ENCODE data around the gene KCNQ1OT1.

The KCNQ1OT1 gene

GRCh38 chr11:2699531-2700414 lies at the start of gene KCNQ1OT1:
Gene KCNQ1OT1 (minus strand): TSS chr11:2699994.
- no peak for TF ChIP-seq CTCF (IDR thresholded peaks at IDR 0.05; ENCODE audit: low read depth, low read length, missing control alignments)
- DNase-seq (ENCODE audit: low read depth) = peak; percentile 78
- peak within 1 kb of the TSS; percentile 81 for H3K4me3 ChIP-seq (ENCODE audit: low read depth, low read length)
- in situ Hi-C loops (cut with HindIII; ENCODE audit: low sequenced_read_pairs) = no loop called here

- H3K4me3 ChIP-seq (ENCODE audit: low read depth, low read length) = no peak overlapping the region
- in situ Hi-C loops (cut with HindIII; ENCODE audit: low sequenced_read_pairs) = no loop called here
- TF ChIP-seq CTCF (IDR thresholded peaks at IDR 0.05; ENCODE audit: low read depth, low read length, missing control alignments) = no peak
- DNase-seq (ENCODE audit: low read depth) = no peak
These were observed 49.2 kb upstream of the KCNQ1OT1 start for GRCh38 chr11:2748814-2749554.

- TF ChIP-seq CTCF (IDR thresholded peaks at IDR 0.05; ENCODE audit: low read depth, low read length, missing control alignments) = no peak
- H3K4me3 ChIP-seq (ENCODE audit: low read depth, low read length) = no peak overlapping the region
- DNase-seq (ENCODE audit: low read depth) = no peak
- in situ Hi-C loops (cut with HindIII; ENCODE audit: low sequenced_read_pairs) = no loop called here
These were observed 48.4 kb upstream of the KCNQ1OT1 start for GRCh38 chr11:2748061-2748813.

GRCh38 chr11:2747248-2748027 lies 47.6 kb upstream of the KCNQ1OT1 start:
- in situ Hi-C loops (cut with HindIII; ENCODE audit: low sequenced_read_pairs) = no loop called here

GRCh38 chr11:2746401-2747247 lies 46.8 kb upstream of the KCNQ1OT1 start:
- no peak for DNase-seq (ENCODE audit: low read depth)
- in situ Hi-C loops (cut with HindIII; ENCODE audit: low sequenced_read_pairs) = no loop called here
- TF ChIP-seq CTCF (IDR thresholded peaks at IDR 0.05; ENCODE audit: low read depth, low read length, missing control alignments) = no peak
- no peak overlapping the region for H3K4me3 ChIP-seq (ENCODE audit: low read depth, low read length)

More at GRCh38 chr11:2747248-2748027, 47.6 kb upstream of the KCNQ1OT1 start:
- no peak for DNase-seq (ENCODE audit: low read depth)
- H3K4me3 ChIP-seq (ENCODE audit: low read depth, low read length) = no peak overlapping the region
- TF ChIP-seq CTCF (IDR thresholded peaks at IDR 0.05; ENCODE audit: low read depth, low read length, missing control alignments) = no peak
